Astrocyte (in vitro differentiated cells and primary cell): ENCODE measurements around the gene IRGQ. TPM values are rescaled to one million over a fixed set of nuclear protein-coding genes. Genes with fewer than 3 reads are reported as not detected.

Experiments
- DNase-seq: peaks from one replicate; pipeline ENCODE4 v3.0.0-alpha.2; 2010; ENCODE audit warnings: low read depth
- FAIRE-seq: peaks from 2 replicates; lab custom pipeline; 2011; peaks lifted over from hg19 to GRCh38; lab: Jason Lieb, UNC
- H2AFZ ChIP-seq: 2 replicates; pipeline ENCODE4 v1.6.0; 2012; ENCODE audit warnings: low read depth, low read length, inconsistent platforms
- H3K27ac ChIP-seq: 2 replicates; pipeline ENCODE4 v1.5.1; 2011; ENCODE audit warnings: low read depth, low read length, inconsistent platforms
- H3K27me3 ChIP-seq: 2 replicates; pipeline ENCODE4 v1.6.0; 2011; ENCODE audit warnings: low read length, inconsistent platforms; ENCODE audit not compliant: insufficient read depth
- H3K36me3 ChIP-seq: 2 replicates; pipeline ENCODE4 v1.5.1; 2011; ENCODE audit warnings: low read length, inconsistent platforms; ENCODE audit not compliant: insufficient read depth
- H3K4me1 ChIP-seq: 2 replicates; pipeline ENCODE4 v1.5.1; 2011; ENCODE audit warnings: low read length, inconsistent platforms; ENCODE audit not compliant: insufficient read depth
- H3K4me2 ChIP-seq: 2 replicates; pipeline ENCODE4 v1.6.0; 2012; ENCODE audit warnings: low read length, inconsistent platforms
- H3K4me3 ChIP-seq: 2 replicates; pipeline ENCODE4 v1.5.1; 2011; ENCODE audit warnings: low read depth, mild to moderate bottlenecking, low read length, inconsistent platforms; ENCODE audit not compliant: insufficient read depth
- H3K79me2 ChIP-seq: 2 replicates; pipeline ENCODE4 v1.6.0; 2012; ENCODE audit warnings: mild to moderate bottlenecking, low read length, inconsistent platforms; ENCODE audit not compliant: insufficient read depth
- H3K9ac ChIP-seq: 2 replicates; pipeline ENCODE4 v1.6.0; 2012; ENCODE audit warnings: mild to moderate bottlenecking, low read length, inconsistent platforms
- H3K9me3 ChIP-seq: 2 replicates; pipeline ENCODE4 v1.5.1; 2012; ENCODE audit warnings: low read depth, mild to moderate bottlenecking, low read length, inconsistent platforms; ENCODE audit not compliant: insufficient read depth
- H4K20me1 ChIP-seq: 2 replicates; pipeline ENCODE4 v1.6.0; 2012; ENCODE audit warnings: low read length, inconsistent platforms; ENCODE audit not compliant: insufficient read depth
- H3K27ac Mint-ChIP-seq: one replicate; pipeline ENCODE4 v1.8.0; 2021; ENCODE audit warnings: mild to moderate bottlenecking, mixed read lengths; ENCODE audit not compliant: unreplicated experiment
- H3K27me3 Mint-ChIP-seq: one replicate; pipeline ENCODE4 v1.8.0; 2021; ENCODE audit warnings: low read depth, mixed read lengths; ENCODE audit not compliant: unreplicated experiment
- H3K36me3 Mint-ChIP-seq: one replicate; pipeline ENCODE4 v1.8.0; 2021; ENCODE audit warnings: low read depth, mixed read lengths; ENCODE audit not compliant: unreplicated experiment
- H3K4me1 Mint-ChIP-seq: one replicate; pipeline ENCODE4 v1.8.0; 2021; ENCODE audit warnings: low read depth, mixed read lengths; ENCODE audit not compliant: unreplicated experiment
- H3K4me3 Mint-ChIP-seq: one replicate; pipeline ENCODE4 v1.8.0; 2021; ENCODE audit warnings: mild to moderate bottlenecking, moderate library complexity, mixed read lengths; ENCODE audit not compliant: unreplicated experiment
- H3K9me3 Mint-ChIP-seq: one replicate; pipeline ENCODE4 v1.8.0; 2021; ENCODE audit warnings: mild to moderate bottlenecking, mixed read lengths; ENCODE audit not compliant: unreplicated experiment
- EZH2 ChIP-seq: IDR thresholded peaks from 2 replicates; pipeline ENCODE4 v1.6.1; 2012; ENCODE audit warnings: mild to moderate bottlenecking, low read length, inconsistent platforms; ENCODE audit not compliant: insufficient read depth
- total RNA-seq: library from RNA; stranded (reverse); gene quantifications from 2 replicates; pipeline ENCODE4 v1.2.1, GENCODE V29; 2021
- TF ChIP-seq, protein P1 (sequence below): IDR thresholded peaks from 2 replicates; pipeline ENCODE4 v1.5.1; 2011; ENCODE audit warnings: low read depth, mild to moderate bottlenecking, inconsistent platforms, low read length, moderate library complexity; ENCODE audit not compliant: insufficient read depth

IRGQ gene
- total RNA-seq, 1 donor from 2014 or later: 60.7 TPM

- Histone ChIP-seq H3K27me3 (no peaks in the 10 kb centered on the region), H3K4me3 (peak overlapping the region; percentile 85), H3K4me1 (peaks cover 28% of the 10 kb centered on the region), H3K27ac (peak overlapping the region; percentile 99), H3K4me2 (peak overlapping the region; percentile 90), H3K36me3 (peaks cover 5% of the 10 kb centered on the region), H3K79me2 (peaks cover 73% of the 10 kb centered on the region), H3K9me3 (no peaks in the 10 kb centered on the region), H3K9ac (peak overlapping the region; percentile 87), H4K20me1 (peaks cover 34% of the 10 kb centered on the region), H2AFZ (peak overlapping the region; percentile 31)
- TF ChIP-seq, protein P1, sequence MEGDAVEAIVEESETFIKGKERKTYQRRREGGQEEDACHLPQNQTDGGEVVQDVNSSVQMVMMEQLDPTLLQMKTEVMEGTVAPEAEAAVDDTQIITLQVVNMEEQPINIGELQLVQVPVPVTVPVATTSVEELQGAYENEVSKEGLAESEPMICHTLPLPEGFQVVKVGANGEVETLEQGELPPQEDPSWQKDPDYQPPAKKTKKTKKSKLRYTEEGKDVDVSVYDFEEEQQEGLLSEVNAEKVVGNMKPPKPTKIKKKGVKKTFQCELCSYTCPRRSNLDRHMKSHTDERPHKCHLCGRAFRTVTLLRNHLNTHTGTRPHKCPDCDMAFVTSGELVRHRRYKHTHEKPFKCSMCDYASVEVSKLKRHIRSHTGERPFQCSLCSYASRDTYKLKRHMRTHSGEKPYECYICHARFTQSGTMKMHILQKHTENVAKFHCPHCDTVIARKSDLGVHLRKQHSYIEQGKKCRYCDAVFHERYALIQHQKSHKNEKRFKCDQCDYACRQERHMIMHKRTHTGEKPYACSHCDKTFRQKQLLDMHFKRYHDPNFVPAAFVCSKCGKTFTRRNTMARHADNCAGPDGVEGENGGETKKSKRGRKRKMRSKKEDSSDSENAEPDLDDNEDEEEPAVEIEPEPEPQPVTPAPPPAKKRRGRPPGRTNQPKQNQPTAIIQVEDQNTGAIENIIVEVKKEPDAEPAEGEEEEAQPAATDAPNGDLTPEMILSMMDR: peak; percentile 81
- TF ChIP-seq EZH2: no peak
- FAIRE-seq (no peak), DNase-seq (peak; percentile 33)
- Mint-ChIP-seq H3K27me3 (no peaks in the 10 kb centered on the region), H3K4me3 (peak overlapping the region; percentile 100), H3K4me1 (peaks cover 20% of the 10 kb centered on the region), H3K36me3 (peaks cover 7% of the 10 kb centered on the region), H3K9me3 (no peaks in the 10 kb centered on the region), H3K27ac (peak overlapping the region; percentile 100)
These were observed 977 bp downstream of the IRGQ start for GRCh38 chr19:43594710-43595604.

DNA sequence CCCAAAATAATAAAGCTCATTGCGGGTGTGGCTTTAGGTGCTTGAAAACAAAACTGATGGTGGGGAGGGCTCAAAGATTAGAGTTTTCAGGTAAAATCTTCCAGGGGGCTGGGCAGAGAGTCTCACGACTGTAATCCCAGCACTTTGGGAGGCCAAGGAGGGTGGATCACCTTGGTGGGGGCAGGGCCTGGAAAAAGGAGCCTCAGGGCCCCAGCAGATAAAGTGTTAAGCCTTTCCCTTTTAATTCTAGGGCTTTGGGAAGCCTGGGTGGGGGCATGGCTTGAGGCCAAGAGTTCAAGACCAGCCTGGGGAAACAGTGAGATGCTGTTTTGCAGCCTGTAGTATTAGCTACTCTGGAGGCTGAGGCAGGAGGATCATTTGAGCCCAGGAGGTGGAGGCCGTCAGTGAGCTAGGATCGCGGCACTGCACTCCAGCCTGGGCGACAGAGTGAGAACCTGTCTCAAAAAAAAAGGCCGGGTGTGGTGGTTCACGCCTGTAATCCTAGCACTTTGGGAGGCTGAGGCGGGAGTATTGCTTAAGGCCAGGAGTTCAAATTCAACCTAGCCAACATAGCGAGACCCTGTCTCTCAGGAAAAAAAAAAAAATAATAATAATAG is 1.7 kb downstream of the IRGQ start:
- Histone ChIP-seq H3K79me2 (peaks cover 75% of the 10 kb centered on the region), H3K27ac (no peak overlapping the region), H3K9ac (peak overlapping the region; percentile 87), H3K4me1 (peaks cover 28% of the 10 kb centered on the region), H3K4me3 (peak overlapping the region; percentile 85), H2AFZ (no peak overlapping the region), H3K9me3 (no peaks in the 10 kb centered on the region), H4K20me1 (peaks cover 39% of the 10 kb centered on the region), H3K36me3 (peaks cover 7% of the 10 kb centered on the region), H3K4me2 (peak overlapping the region; percentile 90), H3K27me3 (no peaks in the 10 kb centered on the region)
- Mint-ChIP-seq H3K4me3 (peak overlapping the region; percentile 100), H3K4me1 (peaks cover 20% of the 10 kb centered on the region), H3K27ac (no peak overlapping the region), H3K36me3 (peaks cover 8% of the 10 kb centered on the region), H3K27me3 (no peaks in the 10 kb centered on the region), H3K9me3 (no peaks in the 10 kb centered on the region)
- DNase-seq (no peak), FAIRE-seq (no peak)
- TF ChIP-seq, protein P1: no peak
- TF ChIP-seq EZH2: no peak
